PC-9 (cell line): Measurements from ENCODE around the gene SPIC. TPM values are rescaled to one million over a fixed set of nuclear protein-coding genes. Genes with fewer than 3 reads are reported as not detected.

Source experiments
- BruUV-seq: library from RNA; stranded (reverse); fragments of 400-500 nt; replicated peaks from 2 replicates; lab custom pipeline; 2021; lab: Mats Ljungman, UMichigan
- CTCF ChIA-PET: fragments of 300-600 bp; sonication (Branson Sonifier 250); formaldehyde crosslinking; loops from one replicate; lab custom pipeline; 2022; ENCODE audit warnings: antibody characterized with exemption; lab: Charles Lee
- POLR2A ChIA-PET: fragments of 300-600 bp; sonication (Branson Sonifier 250); formaldehyde crosslinking; loops from one replicate; lab custom pipeline; 2022; ENCODE audit warnings: antibody characterized with exemption; ENCODE audit not compliant: unreplicated experiment; lab: Charles Lee
- DNase-seq, 2 experiments: peaks; one replicate each; pipeline versions ENCODE4 v3.0.0 to v3.0.0-alpha.2; 2015 to 2022; ENCODE audit warnings: mixed read lengths in 1 of 2
- H2AFZ ChIP-seq: fragments of 200-600 bp; sonication (generic); 2 replicates; pipeline ENCODE4 v1.8.1; 2017; ENCODE audit warnings: antibody characterized with exemption
- H3F3A ChIP-seq: fragments of 200-600 bp; sonication (generic); 2 replicates; pipeline ENCODE4 v1.8.1; 2017; ENCODE audit warnings: antibody characterized with exemption, mild to moderate bottlenecking, low read depth; ENCODE audit not compliant: insufficient read depth
- H3K27ac ChIP-seq: fragments of 200-600 bp; sonication (generic); 2 replicates; pipeline ENCODE4 v1.6.1; 2016; ENCODE audit warnings: mixed run types
- H3K27me3 ChIP-seq: fragments of 200-600 bp; sonication (generic); 2 replicates; pipeline ENCODE4 v1.6.1; 2016; ENCODE audit warnings: low read depth, mixed run types; ENCODE audit not compliant: insufficient read depth
- H3K36me3 ChIP-seq: fragments of 200-600 bp; sonication (generic); 2 replicates; pipeline ENCODE4 v1.6.1; 2016; ENCODE audit warnings: low read depth, mixed run types
- H3K4me1 ChIP-seq: fragments of 200-600 bp; sonication (generic); replicated peaks from 2 replicates; pipeline ENCODE4 v1.6.1; 2016; ENCODE audit warnings: mixed run types; ENCODE audit not compliant: insufficient read depth
- H3K4me2 ChIP-seq: fragments of 200-600 bp; sonication (generic); 2 replicates; pipeline ENCODE4 v1.6.1; 2017; ENCODE audit warnings: mixed run types
- H3K4me3 ChIP-seq: fragments of 200-600 bp; sonication (generic); 2 replicates; pipeline ENCODE4 v1.6.1; 2016; ENCODE audit warnings: mixed run types
- H3K79me2 ChIP-seq: fragments of 200-600 bp; sonication (generic); 2 replicates; pipeline ENCODE4 v1.6.1; 2017; ENCODE audit warnings: low read depth, mixed run types
- H3K9me2 ChIP-seq: fragments of 200-600 bp; sonication (generic); 2 replicates; pipeline ENCODE4 v1.8.1; 2017; ENCODE audit warnings: mild to moderate bottlenecking; ENCODE audit not compliant: insufficient read depth
- H3K9me3 ChIP-seq: fragments of 200-600 bp; sonication (generic); 2 replicates; pipeline ENCODE4 v1.8.1; 2016; ENCODE audit warnings: low read depth; ENCODE audit not compliant: insufficient read depth
- H4K20me1 ChIP-seq: fragments of 200-600 bp; sonication (generic); 2 replicates; pipeline ENCODE4 v1.8.1; 2017; ENCODE audit not compliant: insufficient read depth
- CTCF ChIP-seq: fragments of 200-600 bp; sonication (generic); conservative IDR thresholded peaks from 2 replicates; pipeline ENCODE4 v1.6.1; 2017; ENCODE audit warnings: mixed run types, antibody characterized with exemption, mild to moderate bottlenecking, moderate library complexity
- EZH2 ChIP-seq: fragments of 200-600 bp; sonication (generic); IDR thresholded peaks from 2 replicates; pipeline ENCODE4 v1.8.0; 2017; ENCODE audit warnings: antibody characterized with exemption, low read depth
- intact Hi-C: fragments of 100-400 bp; cut with micrococcal nuclease; formaldehyde crosslinking; loops from one replicate; pipeline ENCODE4 v1.10.0; 2022; ENCODE audit not compliant: unreplicated experiment
- total RNA-seq: library from RNA; stranded (reverse); gene quantifications from 2 replicates; pipeline ENCODE4 v1.2.3, GENCODE V29; 2021

SPIC gene
- total RNA-seq, 1 experiment from 2014 or later = not detected

- TF ChIP-seq CTCF = no peak
- TF ChIP-seq EZH2 = no peak
- H4K20me1 ChIP-seq = no peaks in the 10 kb centered on the region
- no peak overlapping the region for H2AFZ ChIP-seq
- no peaks in the 10 kb centered on the region for H3F3A ChIP-seq
- no peak overlapping the region for H3K27ac ChIP-seq
- intact Hi-C loops = no loop called here
- no peak overlapping the region for H3K4me2 ChIP-seq
- ChIA-PET CTCF (no interaction called here), POLR2A (no interaction called here)
- no peak overlapping the region for H3K4me3 ChIP-seq
- no peaks in the 10 kb centered on the region for H3K79me2 ChIP-seq
- DNase-seq = no peak
- no peaks in the 10 kb centered on the region for H3K4me1 ChIP-seq
- no TSS peak for BruUV-seq
- no peaks in the 10 kb centered on the region for H3K9me3 ChIP-seq
- H3K27me3 ChIP-seq = no peaks in the 10 kb centered on the region
- H3K9me2 ChIP-seq = no peaks in the 10 kb centered on the region
- H3K36me3 ChIP-seq = no peaks in the 10 kb centered on the region
These were observed 9.9 kb downstream of the SPIC start for GRCh38 chr12:101485021-101485420.

- no peaks in the 10 kb centered on the region for H3K27me3 ChIP-seq
- H3K4me1 ChIP-seq = no peaks in the 10 kb centered on the region
- no peak for DNase-seq
- H3K4me2 ChIP-seq = no peak overlapping the region
- no peak overlapping the region for H3K4me3 ChIP-seq
- no peak overlapping the region for H3K27ac ChIP-seq
- H2AFZ ChIP-seq = no peak overlapping the region
- BruUV-seq = no TSS peak
- H3K9me3 ChIP-seq = no peaks in the 10 kb centered on the region
- CTCF ChIA-PET = no interaction called here
- intact Hi-C loops = no loop called here
- H3K79me2 ChIP-seq = no peaks in the 10 kb centered on the region
- TF ChIP-seq CTCF (no peak), EZH2 (no peak)
- POLR2A ChIA-PET = no interaction called here
- no peaks in the 10 kb centered on the region for H3K9me2 ChIP-seq
- no peaks in the 10 kb centered on the region for H3F3A ChIP-seq
- H4K20me1 ChIP-seq = no peaks in the 10 kb centered on the region
- H3K36me3 ChIP-seq = no peaks in the 10 kb centered on the region
These were observed 13.3 kb downstream of the SPIC start for GRCh38 chr12:101488469-101488868.

GRCh38 chr12:101490286-101490920 is 15.3 kb downstream of the SPIC start:
- intact Hi-C loops = loop anchor here (5.0 kb wide), 1 partner anchor 272 kb away; no protein-coding TSS in a partner anchor

More at GRCh38 chr12:101490286-101490920, 15.3 kb downstream of the SPIC start:
- POLR2A ChIA-PET = no interaction called here
- BruUV-seq = no TSS peak
- Histone ChIP-seq H3K9me2 (no peaks in the 10 kb centered on the region), H3K79me2 (no peaks in the 10 kb centered on the region), H3K4me1 (no peaks in the 10 kb centered on the region), H4K20me1 (no peaks in the 10 kb centered on the region), H3K36me3 (no peaks in the 10 kb centered on the region), H3K27ac (no peak overlapping the region), H2AFZ (no peak overlapping the region), H3F3A (no peaks in the 10 kb centered on the region), H3K27me3 (no peaks in the 10 kb centered on the region), H3K4me2 (no peak overlapping the region), H3K4me3 (no peak overlapping the region), H3K9me3 (no peaks in the 10 kb centered on the region)
- TF ChIP-seq CTCF (peak; percentile 67), EZH2 (no peak)
- DNase-seq = peak in 1 of 2 experiments; percentile 3
- CTCF ChIA-PET = no interaction called here
